GM20000 (cell line): Measurements from ENCODE around the gene NFATC4.
"Not testable (repeated sequence)": the region's sequence is repeated elsewhere in the genome, so short reads cannot be mapped to it uniquely, and the experiment has no call there.

Experiments used
- DNase-seq: peaks from one replicate; pipeline ENCODE4 v3.0.0; 2012; ENCODE audit warnings: low spot score
- TF ChIP-seq, protein P1 (sequence below): IDR thresholded peaks from 2 replicates; pipeline ENCODE4 v1.5.1; 2012; ENCODE audit warnings: mild to moderate bottlenecking, control low read depth; ENCODE audit errors: extremely low read depth, missing control alignments

NFATC4 gene

DNA sequence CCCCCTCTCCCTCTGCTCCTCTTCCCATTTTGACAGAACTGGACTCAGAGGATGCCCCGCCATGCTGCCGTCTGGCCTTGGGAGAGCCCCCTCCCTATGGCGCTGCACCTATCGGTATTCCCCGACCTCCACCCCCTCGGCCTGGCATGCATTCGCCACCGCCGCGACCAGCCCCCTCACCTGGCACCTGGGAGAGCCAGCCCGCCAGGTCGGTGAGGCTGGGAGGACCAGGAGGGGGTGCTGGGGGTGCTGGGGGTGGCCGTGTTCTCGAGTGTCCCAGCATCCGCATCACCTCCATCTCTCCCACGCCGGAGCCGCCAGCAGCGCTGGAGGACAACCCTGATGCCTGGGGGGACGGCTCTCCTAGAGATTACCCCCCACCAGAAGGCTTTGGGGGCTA is 1.5 kb downstream of the NFATC4 start:
- TF ChIP-seq, protein P1, sequence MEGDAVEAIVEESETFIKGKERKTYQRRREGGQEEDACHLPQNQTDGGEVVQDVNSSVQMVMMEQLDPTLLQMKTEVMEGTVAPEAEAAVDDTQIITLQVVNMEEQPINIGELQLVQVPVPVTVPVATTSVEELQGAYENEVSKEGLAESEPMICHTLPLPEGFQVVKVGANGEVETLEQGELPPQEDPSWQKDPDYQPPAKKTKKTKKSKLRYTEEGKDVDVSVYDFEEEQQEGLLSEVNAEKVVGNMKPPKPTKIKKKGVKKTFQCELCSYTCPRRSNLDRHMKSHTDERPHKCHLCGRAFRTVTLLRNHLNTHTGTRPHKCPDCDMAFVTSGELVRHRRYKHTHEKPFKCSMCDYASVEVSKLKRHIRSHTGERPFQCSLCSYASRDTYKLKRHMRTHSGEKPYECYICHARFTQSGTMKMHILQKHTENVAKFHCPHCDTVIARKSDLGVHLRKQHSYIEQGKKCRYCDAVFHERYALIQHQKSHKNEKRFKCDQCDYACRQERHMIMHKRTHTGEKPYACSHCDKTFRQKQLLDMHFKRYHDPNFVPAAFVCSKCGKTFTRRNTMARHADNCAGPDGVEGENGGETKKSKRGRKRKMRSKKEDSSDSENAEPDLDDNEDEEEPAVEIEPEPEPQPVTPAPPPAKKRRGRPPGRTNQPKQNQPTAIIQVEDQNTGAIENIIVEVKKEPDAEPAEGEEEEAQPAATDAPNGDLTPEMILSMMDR: no peak
- DNase-seq: no peak

DNA sequence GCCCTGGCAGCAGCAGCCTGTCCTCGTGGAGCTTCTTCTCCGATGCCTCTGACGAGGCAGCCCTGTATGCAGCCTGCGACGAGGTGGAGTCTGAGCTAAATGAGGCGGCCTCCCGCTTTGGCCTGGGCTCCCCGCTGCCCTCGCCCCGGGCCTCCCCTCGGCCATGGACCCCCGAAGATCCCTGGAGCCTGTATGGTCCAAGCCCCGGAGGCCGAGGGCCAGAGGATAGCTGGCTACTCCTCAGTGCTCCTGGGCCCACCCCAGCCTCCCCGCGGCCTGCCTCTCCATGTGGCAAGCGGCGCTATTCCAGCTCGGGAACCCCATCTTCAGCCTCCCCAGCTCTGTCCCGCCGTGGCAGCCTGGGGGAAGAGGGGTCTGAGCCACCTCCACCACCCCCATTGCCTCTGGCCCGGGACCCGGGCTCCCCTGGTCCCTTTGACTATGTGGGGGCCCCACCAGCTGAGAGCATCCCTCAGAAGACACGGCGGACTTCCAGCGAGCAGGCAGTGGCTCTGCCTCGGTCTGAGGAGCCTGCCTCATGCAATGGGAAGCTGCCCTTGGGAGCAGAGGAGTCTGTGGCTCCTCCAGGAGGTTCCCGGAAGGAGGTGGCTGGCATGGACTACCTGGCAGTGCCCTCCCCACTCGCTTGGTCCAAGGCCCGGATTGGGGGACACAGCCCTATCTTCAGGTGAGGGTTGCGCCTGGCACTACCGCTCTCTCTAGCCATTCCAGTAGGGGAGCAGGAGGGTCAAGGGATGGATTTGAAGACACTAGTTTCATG is 2.1 kb downstream of the NFATC4 start:
- TF ChIP-seq, protein P1: no peak
- DNase-seq: no peak

- no peak for DNase-seq
- TF ChIP-seq, protein P1: no peak
Observed at GRCh38 chr14:24370748-24371147, 2.8 kb downstream of the NFATC4 start.

DNA sequence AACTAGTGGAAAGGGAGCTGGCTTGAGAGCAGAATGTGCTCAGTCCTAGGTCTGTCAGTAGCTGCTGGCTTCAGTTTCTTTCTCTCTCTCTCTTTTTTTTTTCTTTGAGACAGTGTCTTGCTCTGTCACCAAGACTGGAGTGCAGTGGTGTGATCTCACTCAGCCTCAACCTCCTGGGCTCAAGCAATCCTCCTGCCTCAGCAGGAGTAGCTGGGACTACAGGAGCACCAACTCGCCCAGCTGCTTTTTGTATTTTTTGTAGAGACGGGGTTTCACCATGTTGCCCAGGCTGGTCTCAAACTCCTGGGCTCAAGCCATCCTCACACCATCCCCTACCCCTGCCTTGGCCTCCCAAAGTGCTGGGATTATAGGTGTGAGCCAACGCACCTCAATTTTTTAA is 3.6 kb downstream of the NFATC4 start:
- not testable (repeated sequence) for DNase-seq

DNA sequence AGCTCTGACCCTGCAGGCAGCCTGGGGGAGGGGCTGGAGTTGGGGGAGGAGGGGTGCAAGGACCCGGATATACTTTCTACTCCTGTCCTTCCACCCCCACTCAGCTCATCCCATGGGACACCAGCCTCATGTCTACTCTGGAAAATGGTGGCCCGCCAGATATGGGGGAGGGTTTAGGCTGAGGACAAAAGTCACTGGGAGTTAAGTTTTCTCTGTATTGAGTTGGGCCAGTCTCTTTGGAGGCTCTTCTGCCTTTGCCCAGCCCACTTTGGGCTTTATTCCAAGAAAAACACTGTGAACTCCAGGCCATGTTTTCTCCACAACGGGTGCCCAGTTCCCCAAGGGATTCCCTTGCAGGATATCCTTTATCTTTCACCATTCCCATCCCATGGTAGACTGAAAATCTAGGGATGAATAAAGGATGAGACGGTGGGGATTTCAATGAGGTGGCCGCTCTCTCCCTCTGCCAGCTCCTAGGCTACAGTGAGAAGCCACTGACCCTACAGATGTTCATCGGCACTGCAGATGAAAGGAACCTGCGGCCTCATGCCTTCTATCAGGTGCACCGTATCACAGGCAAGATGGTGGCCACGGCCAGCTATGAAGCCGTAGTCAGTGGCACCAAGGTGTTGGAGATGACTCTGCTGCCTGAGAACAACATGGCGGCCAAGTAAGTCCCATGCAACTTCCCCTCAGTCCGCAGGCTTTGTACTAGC is 4.9 kb downstream of the NFATC4 start:
- no peak for DNase-seq
- TF ChIP-seq, protein P1: no peak

GRCh38 chr14:24376448-24377070 is 8.6 kb downstream of the NFATC4 start:
- TF ChIP-seq, protein P1: no peak

DNA sequence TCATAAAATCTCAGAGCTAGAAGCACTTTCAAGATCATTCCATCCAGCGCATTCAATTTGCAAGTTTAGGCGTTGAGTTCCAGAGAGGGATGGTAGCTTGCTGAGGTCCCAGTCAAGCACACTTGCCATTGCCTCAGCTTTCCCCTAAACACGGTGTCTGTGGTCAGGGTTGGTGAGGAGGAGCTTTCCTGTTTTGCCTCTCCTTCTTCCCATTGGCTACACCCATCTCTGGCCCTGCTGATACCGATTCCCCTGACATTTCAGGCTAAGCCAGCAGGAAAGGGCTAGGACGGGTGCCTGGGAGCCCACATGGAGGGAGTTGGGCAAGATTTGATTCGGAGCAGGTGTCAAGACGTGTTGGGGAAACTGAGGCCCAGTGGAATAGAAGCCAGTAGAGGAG is 9.1 kb downstream of the NFATC4 start:
- TF ChIP-seq, protein P1: no peak
- DNase-seq: no peak

More at GRCh38 chr14:24376448-24377070, 8.6 kb downstream of the NFATC4 start:
- DNase-seq: no peak
